Smooth muscle cell of the brain vasculature (primary cell): ENCODE measurements around the gene SLC25A38.

Experiments used
- DNase-seq: peaks from one replicate; pipeline ENCODE4 v3.0.0-alpha.2; 2012; ENCODE audit warnings: low read depth, low spot score

The SLC25A38 gene

DNA sequence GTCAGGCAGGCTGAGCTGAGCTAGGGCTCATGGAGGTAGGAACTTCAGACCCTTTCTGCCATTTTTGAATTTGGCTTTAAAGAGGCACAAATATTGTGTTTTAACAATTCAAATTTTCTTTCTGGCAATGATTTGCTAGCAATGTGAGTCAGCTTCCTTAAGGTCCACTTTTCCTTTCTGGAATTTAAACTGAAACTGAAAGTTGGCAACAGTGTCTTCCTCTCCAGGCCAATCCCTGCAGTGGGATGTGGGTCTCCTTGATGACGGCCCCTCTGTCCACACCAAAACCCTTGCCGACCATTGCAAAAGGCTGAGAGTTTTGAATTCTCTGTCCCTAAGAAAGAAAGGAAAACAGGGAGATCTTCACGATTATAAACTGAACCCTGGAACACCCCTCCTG, 50.5 kb downstream of the SLC25A38 start:
- DNase-seq, result no peak

DNA sequence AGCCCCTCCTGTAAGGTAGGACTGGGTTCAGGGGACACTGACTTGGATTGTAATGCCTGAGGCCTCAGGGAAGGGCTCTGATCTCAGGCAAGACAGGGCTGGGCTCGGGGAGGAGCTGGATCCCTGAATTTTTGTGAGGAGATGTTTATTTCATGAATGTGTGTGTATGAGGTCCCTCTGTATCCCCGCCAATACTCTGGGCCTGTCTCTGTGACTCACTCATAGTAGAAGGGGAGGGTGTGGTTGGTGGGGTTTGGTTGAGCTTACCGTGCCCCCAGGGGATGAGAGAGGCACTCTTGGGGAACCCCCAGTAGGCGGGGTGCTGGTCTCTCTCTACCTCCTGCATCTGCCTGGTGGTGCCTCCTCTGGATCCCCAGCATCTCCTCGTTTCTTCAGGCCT, 51.4 kb downstream of the SLC25A38 start:
- no peak for DNase-seq

- no peak for DNase-seq
Measured at GRCh38 chr3:39435006-39435748, 52.0 kb downstream of the SLC25A38 start.

- DNase-seq, result no peak
Measured at GRCh38 chr3:39438880-39439279, 55.7 kb downstream of the SLC25A38 start.

GRCh38 chr3:39440316-39440715, 57.1 kb downstream of the SLC25A38 start:
- DNase-seq, result no peak

- no peak for DNase-seq
Measured at GRCh38 chr3:39443530-39443929, 60.4 kb downstream of the SLC25A38 start.

DNA sequence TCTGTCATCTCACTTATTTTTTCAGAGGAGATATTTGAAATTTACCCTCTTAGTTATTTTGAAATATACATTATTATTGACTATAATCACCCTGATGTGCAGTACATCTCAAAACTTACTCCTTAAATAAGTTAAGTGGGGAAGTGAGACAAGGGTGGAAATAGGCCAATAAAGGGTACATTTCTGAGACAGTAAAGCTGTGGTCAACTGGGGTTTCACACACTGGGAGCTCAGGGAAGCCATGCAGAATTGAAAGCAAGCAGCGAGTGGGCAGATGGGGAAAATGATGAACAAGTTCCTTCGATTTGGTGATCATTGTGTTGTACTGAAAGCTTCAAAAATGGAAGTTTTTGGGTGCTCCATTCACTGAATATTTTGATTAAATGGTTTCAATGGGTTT, 62.8 kb downstream of the SLC25A38 start:
- no peak for DNase-seq

GRCh38 chr3:39446444-39446843, 63.3 kb downstream of the SLC25A38 start:
- no peak for DNase-seq
